Cardiac muscle cell (in vitro differentiated cells and primary cell): ENCODE data around the gene ZCCHC8. TPM values are rescaled to one million over a fixed set of nuclear protein-coding genes. Genes with fewer than 3 reads are reported as not detected.
"Not testable (repeated sequence)": the region's sequence is repeated elsewhere in the genome, so short reads cannot be mapped to it uniquely, and the experiment has no call there.

ENCODE experiments used
- DNase-seq, 2 donors: peaks; one replicate each; pipeline versions ENCODE4 v3.0.0 to v3.0.0-alpha.2; 2010 to 2017; ENCODE audit warnings: low read depth in 1 of 2, low spot score in 1 of 2
- H3K27ac ChIP-seq: fragments of 200-600 bp; sonication (generic); 2 replicates; pipeline ENCODE4 v1.5.1; 2016
- H3K27me3 ChIP-seq: fragments of 200-600 bp; sonication (generic); 2 replicates; pipeline ENCODE4 v1.6.0; 2016; ENCODE audit warnings: control low read depth
- H3K36me3 ChIP-seq: fragments of 200-600 bp; sonication (generic); 2 replicates; pipeline ENCODE4 v1.5.1; 2016; ENCODE audit warnings: control low read depth
- H3K4me1 ChIP-seq: fragments of 200-600 bp; sonication (generic); 2 replicates; pipeline ENCODE4 v1.8.1; 2017; ENCODE audit warnings: low read depth, mild to moderate bottlenecking, mixed run types
- H3K4me3 ChIP-seq: fragments of 200-600 bp; sonication (generic); 2 replicates; pipeline ENCODE4 v1.5.1; 2016; ENCODE audit warnings: mild to moderate bottlenecking
- H3K9me3 ChIP-seq: fragments of 200-600 bp; sonication (generic); 2 replicates; pipeline ENCODE4 v1.5.1; 2017; ENCODE audit warnings: low read depth, mild to moderate bottlenecking, control low read depth
- polyA plus RNA-seq: library from polyadenylated mRNA; unstranded; fragments of >200 nt; fragmentation: Nextera tagmentation; extraction: Ambion mirVana; gene quantifications from 2 replicates; pipeline ENCODE4 v1.2.1, GENCODE V29; 2016
- total RNA-seq: library from RNA; depleted of rRNA; stranded (reverse); fragments of >200 nt; gene quantifications from 2 replicates; pipeline ENCODE4 v1.2.3, GENCODE V29; 2016
- TF ChIP-seq, protein P1 (sequence below): IDR thresholded peaks from 2 replicates; pipeline ENCODE4 v1.5.1; 2012; ENCODE audit warnings: low read depth, mild to moderate bottlenecking, low read length

The ZCCHC8 gene
- total and polyA plus RNA-seq, 2 experiments from 2014 or later: 17.9 to 21.8 TPM

DNA sequence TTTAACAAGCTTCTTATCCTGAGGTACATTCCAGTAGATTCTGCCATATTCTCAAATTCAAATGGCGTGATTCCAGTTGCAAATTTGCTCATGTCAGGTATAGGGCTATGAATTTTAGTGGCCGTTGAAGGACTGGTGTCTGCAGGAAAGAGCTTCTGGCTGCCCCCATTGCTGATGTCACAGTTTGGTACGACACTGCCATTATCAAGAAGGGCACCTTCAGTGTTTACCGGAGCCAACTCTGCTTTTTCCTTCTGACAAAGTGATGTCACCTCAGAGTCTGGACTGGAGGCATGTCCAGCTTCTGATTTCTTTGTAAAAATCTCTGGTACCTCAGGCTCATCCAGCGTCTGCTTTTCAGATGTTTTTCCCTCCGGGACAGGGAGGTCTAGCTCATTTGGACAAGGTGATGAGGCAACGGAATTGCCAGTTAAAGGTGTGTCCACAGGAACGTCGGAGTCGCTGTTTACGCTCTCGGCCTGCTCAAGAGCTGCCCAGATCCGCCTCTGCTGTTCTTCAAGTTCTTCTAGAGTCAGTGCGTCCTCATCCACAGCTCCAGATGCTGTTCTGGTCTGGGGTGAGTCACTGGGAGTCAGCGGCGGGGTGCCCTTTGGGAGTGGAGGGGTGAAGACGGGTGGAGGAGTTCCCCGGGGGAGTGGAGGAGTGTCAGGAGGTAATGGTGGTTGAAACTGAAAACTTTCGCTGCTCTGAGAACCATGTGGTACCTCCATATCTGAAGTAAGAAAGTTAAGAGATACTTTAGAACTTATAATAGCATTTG is 27.0 kb downstream of the ZCCHC8 start:
- H3K27me3 ChIP-seq: no peaks in the 10 kb centered on the region
- no peak overlapping the region for H3K4me3 ChIP-seq
- TF ChIP-seq, protein P1, sequence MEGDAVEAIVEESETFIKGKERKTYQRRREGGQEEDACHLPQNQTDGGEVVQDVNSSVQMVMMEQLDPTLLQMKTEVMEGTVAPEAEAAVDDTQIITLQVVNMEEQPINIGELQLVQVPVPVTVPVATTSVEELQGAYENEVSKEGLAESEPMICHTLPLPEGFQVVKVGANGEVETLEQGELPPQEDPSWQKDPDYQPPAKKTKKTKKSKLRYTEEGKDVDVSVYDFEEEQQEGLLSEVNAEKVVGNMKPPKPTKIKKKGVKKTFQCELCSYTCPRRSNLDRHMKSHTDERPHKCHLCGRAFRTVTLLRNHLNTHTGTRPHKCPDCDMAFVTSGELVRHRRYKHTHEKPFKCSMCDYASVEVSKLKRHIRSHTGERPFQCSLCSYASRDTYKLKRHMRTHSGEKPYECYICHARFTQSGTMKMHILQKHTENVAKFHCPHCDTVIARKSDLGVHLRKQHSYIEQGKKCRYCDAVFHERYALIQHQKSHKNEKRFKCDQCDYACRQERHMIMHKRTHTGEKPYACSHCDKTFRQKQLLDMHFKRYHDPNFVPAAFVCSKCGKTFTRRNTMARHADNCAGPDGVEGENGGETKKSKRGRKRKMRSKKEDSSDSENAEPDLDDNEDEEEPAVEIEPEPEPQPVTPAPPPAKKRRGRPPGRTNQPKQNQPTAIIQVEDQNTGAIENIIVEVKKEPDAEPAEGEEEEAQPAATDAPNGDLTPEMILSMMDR: no peak
- H3K27ac ChIP-seq: no peak overlapping the region
- no peaks in the 10 kb centered on the region for H3K9me3 ChIP-seq
- peaks cover 45% of the 10 kb centered on the region for H3K36me3 ChIP-seq
- DNase-seq: peak in 1 of 2 donors; percentile 48
- peaks cover 4% of the 10 kb centered on the region for H3K4me1 ChIP-seq

DNA sequence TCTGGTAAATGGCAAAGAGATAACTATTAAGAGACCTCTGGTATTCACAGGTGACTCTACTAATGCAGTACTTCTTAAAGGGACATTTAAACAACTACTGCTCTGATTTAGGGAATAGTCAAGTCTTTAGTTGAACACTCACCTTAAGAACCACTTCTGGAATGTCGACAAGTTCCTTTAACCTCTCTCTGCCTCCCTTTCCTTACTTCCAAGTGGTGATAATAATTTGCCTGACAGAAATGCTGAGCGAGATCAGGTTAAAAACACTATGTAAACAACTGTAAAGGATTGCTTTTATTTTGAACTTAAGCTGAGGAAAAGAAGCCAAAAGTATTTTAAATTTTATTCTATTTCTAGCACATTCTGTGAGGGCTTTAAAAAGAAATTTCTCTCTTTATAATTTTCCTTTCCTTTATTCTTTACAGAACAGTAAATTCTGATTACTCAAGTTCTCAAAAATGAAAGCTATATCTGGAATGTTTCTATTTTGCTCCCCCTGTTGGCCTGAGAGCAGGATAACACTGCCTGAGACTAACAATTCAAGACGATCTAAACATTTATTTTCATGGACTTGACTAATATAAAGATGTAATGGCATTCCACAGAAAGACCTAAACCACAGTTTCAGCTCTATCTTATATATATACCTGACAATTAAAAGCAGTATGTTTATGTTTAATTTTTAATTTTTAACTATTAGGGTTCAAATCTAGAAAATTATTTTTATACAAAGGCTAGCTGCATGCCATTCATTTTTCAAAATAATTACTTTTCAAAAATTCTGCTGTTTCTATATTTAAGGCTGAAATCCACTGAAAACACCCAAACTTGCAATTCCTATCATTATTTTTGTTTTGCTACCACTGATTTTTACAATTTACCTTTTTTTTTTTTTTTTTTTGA is 29.2 kb downstream of the ZCCHC8 start:
- Histone ChIP-seq H3K9me3 (no peaks in the 10 kb centered on the region), H3K27ac (peak overlapping the region; percentile 89), H3K4me3 (no peak overlapping the region), H3K36me3 (peaks cover 31% of the 10 kb centered on the region), H3K27me3 (no peaks in the 10 kb centered on the region), H3K4me1 (peaks cover 4% of the 10 kb centered on the region)
- TF ChIP-seq, protein P1: peak; percentile 76
- peak; percentile 63 to 85 for DNase-seq

DNA sequence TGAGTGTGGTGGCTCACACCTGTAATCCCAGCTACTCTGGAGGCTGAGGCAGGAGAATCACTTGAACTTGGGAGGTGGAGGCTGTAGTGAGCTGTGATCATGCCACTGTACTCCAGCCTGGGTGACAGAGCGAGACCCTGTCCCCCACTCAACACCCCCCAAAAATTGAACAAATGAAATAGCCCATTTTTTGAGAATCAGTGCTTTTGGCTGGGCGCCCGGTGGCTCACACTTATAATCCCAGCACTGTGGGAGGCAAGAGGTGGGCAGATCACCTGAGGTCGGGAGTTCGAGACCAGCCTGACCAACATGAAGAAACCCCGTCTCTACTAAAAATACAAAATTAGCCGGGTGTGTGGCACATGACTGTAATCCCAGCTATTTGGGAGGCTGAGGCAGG is 30.2 kb downstream of the ZCCHC8 start:
- not testable (repeated sequence) for DNase-seq, H3K4me3 ChIP-seq, H3K9me3 ChIP-seq, H3K4me1 ChIP-seq, H3K27me3 ChIP-seq, H3K27ac ChIP-seq
- H3K36me3 ChIP-seq: peaks cover 24% of the 10 kb centered on the region

DNA sequence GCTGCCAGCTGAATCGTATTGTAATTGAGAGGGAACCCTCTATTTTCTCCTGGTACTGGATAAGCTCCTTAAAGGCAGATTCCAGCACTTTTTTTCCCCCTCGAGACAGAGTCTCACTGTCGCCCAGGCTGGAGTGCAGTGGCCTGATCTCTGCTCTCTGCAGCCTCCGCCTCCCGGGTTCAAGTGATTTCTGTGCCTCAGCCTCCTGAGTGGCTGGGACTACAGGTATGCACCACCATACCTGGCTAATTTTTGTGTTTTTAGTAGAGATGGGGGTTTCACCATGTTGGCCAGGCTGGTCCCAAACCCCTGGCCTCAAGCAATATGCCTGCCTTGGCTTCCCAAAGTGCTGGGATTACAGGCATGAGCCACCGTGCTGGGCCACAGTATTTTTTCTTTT is 30.9 kb downstream of the ZCCHC8 start:
- H3K4me3 ChIP-seq, DNase-seq, H3K27me3 ChIP-seq, H3K9me3 ChIP-seq, H3K4me1 ChIP-seq, H3K27ac ChIP-seq: not testable (repeated sequence)
- H3K36me3 ChIP-seq: peaks cover 19% of the 10 kb centered on the region

DNA sequence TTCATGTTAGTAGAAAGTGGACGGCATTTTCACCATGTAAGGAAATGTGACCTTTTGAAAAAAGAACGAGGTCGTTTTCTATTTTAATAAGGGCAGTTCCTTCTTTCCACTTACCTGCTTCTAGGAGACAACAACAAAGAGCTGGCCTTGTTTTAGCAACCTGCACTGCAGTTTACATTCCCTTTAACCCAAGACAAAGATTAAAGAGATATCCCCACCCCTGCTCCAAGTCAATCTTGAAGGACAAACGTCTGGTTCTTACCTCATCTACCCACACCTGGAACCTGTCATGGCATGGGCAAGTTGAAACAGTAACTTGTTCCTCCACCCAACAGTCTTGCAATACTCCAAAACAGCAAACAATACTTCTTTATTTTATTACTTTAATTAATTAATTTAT is 32.7 kb downstream of the ZCCHC8 start:
- H3K4me1 ChIP-seq: peaks cover 4% of the 10 kb centered on the region
- no peaks in the 10 kb centered on the region for H3K27me3 ChIP-seq
- H3K36me3 ChIP-seq: peaks cover 7% of the 10 kb centered on the region
- TF ChIP-seq, protein P1: no peak
- H3K27ac ChIP-seq: no peak overlapping the region
- no peak overlapping the region for H3K4me3 ChIP-seq
- no peaks in the 10 kb centered on the region for H3K9me3 ChIP-seq
- DNase-seq: no peak

DNA sequence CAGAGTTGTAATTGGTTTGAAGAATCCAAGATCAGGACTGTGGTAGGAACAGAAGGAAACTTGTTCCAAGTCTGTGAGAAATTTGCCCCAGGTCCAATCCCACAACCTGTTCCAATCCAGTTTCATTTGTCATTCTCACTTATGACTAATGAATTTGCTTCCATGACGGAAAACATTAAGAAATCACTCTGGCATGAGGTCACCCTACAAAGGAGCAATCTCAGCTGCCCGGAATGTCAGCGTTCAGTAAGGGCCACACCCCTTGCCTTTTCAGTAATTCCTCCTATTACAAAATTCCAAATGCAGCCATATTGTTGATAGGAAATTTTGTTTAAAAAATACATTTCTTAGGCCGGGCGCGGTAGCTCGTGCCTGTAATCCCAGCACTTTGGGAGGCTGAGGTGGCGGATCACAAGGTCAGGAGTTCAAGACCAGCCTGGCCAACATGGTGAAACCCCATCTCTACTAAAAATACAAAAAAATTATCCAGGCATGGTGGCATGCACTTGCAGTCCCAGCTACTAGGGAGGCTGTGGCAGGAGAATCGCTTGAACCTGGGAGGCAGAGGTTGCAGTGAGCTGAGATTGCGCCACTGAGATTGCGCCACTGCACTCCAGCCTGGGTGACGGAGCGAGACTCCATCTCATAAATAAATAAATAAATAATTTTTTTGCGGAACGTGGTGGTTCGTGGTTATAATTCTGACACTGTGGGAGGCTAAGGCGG is 36.3 kb downstream of the ZCCHC8 start:
- H3K4me3 ChIP-seq, H3K9me3 ChIP-seq, H3K4me1 ChIP-seq, H3K36me3 ChIP-seq, H3K27ac ChIP-seq, H3K27me3 ChIP-seq: not testable (repeated sequence)
- peak in 1 of 2 donors; percentile 96 for DNase-seq
